ENCODE data around the gene PMM1.

Gene PMM1

GRCh38 chr22:41544671-41545476 is 44.8 kb downstream of the PMM1 start:
- peak overlapping the region; percentile 78 for H3K4me3 ChIP-seq (ENCODE audit: low read depth, low read length)
- no peak for DNase-seq (ENCODE audit: low read depth)
- TF ChIP-seq, protein P1, sequence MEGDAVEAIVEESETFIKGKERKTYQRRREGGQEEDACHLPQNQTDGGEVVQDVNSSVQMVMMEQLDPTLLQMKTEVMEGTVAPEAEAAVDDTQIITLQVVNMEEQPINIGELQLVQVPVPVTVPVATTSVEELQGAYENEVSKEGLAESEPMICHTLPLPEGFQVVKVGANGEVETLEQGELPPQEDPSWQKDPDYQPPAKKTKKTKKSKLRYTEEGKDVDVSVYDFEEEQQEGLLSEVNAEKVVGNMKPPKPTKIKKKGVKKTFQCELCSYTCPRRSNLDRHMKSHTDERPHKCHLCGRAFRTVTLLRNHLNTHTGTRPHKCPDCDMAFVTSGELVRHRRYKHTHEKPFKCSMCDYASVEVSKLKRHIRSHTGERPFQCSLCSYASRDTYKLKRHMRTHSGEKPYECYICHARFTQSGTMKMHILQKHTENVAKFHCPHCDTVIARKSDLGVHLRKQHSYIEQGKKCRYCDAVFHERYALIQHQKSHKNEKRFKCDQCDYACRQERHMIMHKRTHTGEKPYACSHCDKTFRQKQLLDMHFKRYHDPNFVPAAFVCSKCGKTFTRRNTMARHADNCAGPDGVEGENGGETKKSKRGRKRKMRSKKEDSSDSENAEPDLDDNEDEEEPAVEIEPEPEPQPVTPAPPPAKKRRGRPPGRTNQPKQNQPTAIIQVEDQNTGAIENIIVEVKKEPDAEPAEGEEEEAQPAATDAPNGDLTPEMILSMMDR (IDR thresholded peaks at IDR 0.05; ENCODE audit: control insufficient read depth, extremely low read depth, insufficient read depth), result no peak

DNA sequence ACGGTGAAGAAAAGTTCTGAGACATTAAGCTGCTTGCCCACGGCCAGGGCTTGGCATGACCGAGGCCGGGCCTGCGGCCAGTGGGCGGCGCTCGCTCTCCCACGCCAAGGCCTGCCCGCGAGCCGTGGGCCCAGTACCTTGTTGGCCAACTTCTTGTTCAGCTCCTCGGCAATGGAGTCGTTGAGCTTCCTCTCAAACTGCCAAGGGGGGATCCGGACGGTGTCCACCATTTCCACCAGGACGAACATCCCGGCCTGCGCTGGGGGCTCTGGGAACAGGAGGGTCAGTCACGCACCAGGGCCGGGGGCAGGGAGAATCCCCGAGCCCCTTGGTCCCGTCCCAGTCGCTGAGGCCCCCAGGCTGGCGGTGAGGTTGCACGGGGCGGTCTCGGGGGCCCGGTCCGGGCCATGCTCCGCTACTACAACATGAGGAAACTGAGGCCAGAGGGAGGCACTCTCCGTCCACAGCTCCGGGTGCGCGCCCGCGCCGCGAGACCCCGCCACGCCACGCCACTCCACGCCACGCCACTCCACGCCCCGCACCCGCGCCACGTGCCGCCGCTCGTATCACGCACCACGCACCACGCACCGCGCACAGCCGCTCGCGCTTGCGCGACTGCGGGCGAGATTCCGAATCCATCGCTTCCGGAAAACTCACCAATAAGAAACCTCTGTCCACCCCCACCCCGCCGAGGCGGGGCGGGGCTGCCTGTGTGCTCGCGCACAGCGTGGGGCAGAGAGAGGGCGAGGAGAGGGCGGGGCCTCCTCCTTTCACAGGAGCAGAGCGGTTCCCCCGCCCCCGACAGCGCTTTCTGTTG is 45.6 kb downstream of the PMM1 start, which contains the start of gene POLR3H:
Gene POLR3H (minus strand): TSS at position 617 of the 817 bp plus-strand sequence. CDS start 369 bp downstream, at position 248.
- DNase-seq (ENCODE audit: low read depth), result peak; percentile 88
- TF ChIP-seq, protein P1 (IDR thresholded peaks at IDR 0.05; ENCODE audit: control insufficient read depth, extremely low read depth, insufficient read depth), result peak; percentile 60
- peak within 1 kb of the TSS; percentile 78 for H3K4me3 ChIP-seq (ENCODE audit: low read depth, low read length)

- TF ChIP-seq, protein P1 (IDR thresholded peaks at IDR 0.05; ENCODE audit: control insufficient read depth, extremely low read depth, insufficient read depth), result no peak
- DNase-seq (ENCODE audit: low read depth), result no peak
- no peak overlapping the region for H3K4me3 ChIP-seq (ENCODE audit: low read depth, low read length)
Measured at GRCh38 chr22:41542224-41542623, 47.4 kb downstream of the PMM1 start.

DNA sequence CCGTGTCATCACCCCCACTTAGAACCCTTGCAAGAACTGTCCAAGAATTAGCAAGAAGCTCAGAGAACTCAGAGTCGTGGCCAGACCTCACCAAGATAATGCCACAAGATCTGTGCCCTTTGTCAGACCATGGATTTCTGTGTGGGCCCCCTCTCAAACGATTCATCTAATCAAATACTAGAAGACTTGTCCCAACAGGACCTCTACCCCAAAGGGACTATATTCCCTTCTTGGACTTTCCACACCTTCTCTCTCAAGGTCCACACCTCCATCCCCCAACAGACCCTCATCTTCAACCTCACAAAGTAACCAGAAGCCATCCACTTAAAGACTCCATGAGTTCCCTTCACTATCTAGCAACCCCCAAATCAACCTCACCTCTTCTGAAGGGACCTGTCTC is 48.2 kb downstream of the PMM1 start:
- H3K4me3 ChIP-seq (ENCODE audit: low read depth, low read length), result no peak overlapping the region
- TF ChIP-seq, protein P1 (IDR thresholded peaks at IDR 0.05; ENCODE audit: control insufficient read depth, extremely low read depth, insufficient read depth), result no peak
- DNase-seq (ENCODE audit: low read depth), result no peak

DNA sequence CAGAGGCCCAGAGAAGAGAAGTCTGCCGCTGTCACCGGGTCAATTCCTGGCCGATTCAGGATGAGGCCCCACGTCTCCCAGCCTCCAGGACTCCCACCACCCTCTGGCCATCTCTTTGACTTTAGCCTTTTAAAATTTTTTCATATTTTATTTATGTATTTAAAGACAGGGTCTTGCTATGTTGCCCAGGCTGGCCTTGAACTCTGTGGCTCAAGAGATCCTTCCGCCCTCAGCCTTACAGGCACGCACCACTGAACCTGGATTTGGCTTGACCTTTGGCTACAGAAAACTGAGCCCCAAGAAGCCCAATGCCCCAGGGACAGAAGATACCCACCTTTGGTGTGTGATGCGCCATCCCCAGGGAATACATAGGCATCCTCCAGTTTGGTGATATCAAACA is 49.3 kb downstream of the PMM1 start:
- H3K4me3 ChIP-seq (ENCODE audit: low read depth, low read length), result no peak overlapping the region
- DNase-seq (ENCODE audit: low read depth), result no peak
- TF ChIP-seq, protein P1 (IDR thresholded peaks at IDR 0.05; ENCODE audit: control insufficient read depth, extremely low read depth, insufficient read depth), result no peak

- H3K4me3 ChIP-seq (ENCODE audit: low read depth, low read length), result no peak overlapping the region
- no peak for DNase-seq (ENCODE audit: low read depth)
- TF ChIP-seq, protein P1 (IDR thresholded peaks at IDR 0.05; ENCODE audit: control insufficient read depth, extremely low read depth, insufficient read depth), result no peak
Measured at GRCh38 chr22:41540006-41540315, 49.7 kb downstream of the PMM1 start.
